H9 (cell line): ENCODE data around the gene LMTK2. TPM values are rescaled to one million over a fixed set of nuclear protein-coding genes. Genes with fewer than 3 reads are reported as not detected.

ENCODE experiments used
- DNase-seq: peaks from one replicate; pipeline ENCODE4 v3.0.0-alpha.2; 2017
- H2AFZ ChIP-seq: one replicate; pipeline ENCODE4 v1.6.1; 2013; ENCODE audit warnings: mild to moderate bottlenecking, low read length, control low read depth, moderate library complexity
- H2AK5ac ChIP-seq: 2 replicates; pipeline ENCODE4 v1.6.1; 2013; ENCODE audit warnings: low read length, control low read depth, mixed read lengths; ENCODE audit not compliant: insufficient read length
- H2BK120ac ChIP-seq: one replicate; pipeline ENCODE4 v1.6.1; 2013; ENCODE audit warnings: low read depth, mild to moderate bottlenecking, low read length, control low read depth, inconsistent platforms; ENCODE audit not compliant: poor library complexity, severe bottlenecking
- H2BK12ac ChIP-seq: 2 replicates; pipeline ENCODE4 v1.6.1; 2013; ENCODE audit warnings: low read length, control low read depth, mixed read lengths, low read depth; ENCODE audit not compliant: insufficient read length
- H2BK15ac ChIP-seq: 2 replicates; pipeline ENCODE4 v1.6.1; 2013; ENCODE audit warnings: low read depth, low read length, control low read depth
- H2BK20ac ChIP-seq: one replicate; pipeline ENCODE4 v1.6.1; 2013; ENCODE audit warnings: low read depth, mild to moderate bottlenecking, low read length, control low read depth, inconsistent platforms; ENCODE audit not compliant: poor library complexity, severe bottlenecking
- H2BK5ac ChIP-seq: 2 replicates; pipeline ENCODE4 v1.6.1; 2013; ENCODE audit warnings: low read length, control low read depth, mixed read lengths; ENCODE audit not compliant: insufficient read length
- H3K14ac ChIP-seq: 2 replicates; pipeline ENCODE4 v1.6.1; 2013; ENCODE audit warnings: low read length, control low read depth; ENCODE audit not compliant: insufficient read depth
- H3K18ac ChIP-seq: 2 replicates; pipeline ENCODE4 v1.6.1; 2013; ENCODE audit warnings: low read depth, mild to moderate bottlenecking, mixed read lengths, low read length, control low read depth; ENCODE audit not compliant: insufficient read length
- H3K23ac ChIP-seq: 2 replicates; pipeline ENCODE4 v1.6.1; 2013; ENCODE audit warnings: low read length, control low read depth, mixed read lengths, low read depth; ENCODE audit not compliant: insufficient read length
- H3K23me2 ChIP-seq: 2 replicates; pipeline ENCODE4 v1.6.1; 2013; ENCODE audit warnings: low read depth, mild to moderate bottlenecking, mixed read lengths, low read length, control low read depth; ENCODE audit not compliant: insufficient read length, poor library complexity, severe bottlenecking
- H3K27ac ChIP-seq: 2 replicates; pipeline ENCODE4 v1.5.1; 2013; ENCODE audit warnings: low read length, control low read depth, mixed read lengths, low read depth; ENCODE audit not compliant: insufficient read length
- H3K27me3 ChIP-seq: 2 replicates; pipeline ENCODE4 v1.6.1; 2013; ENCODE audit warnings: low read length, control low read depth, inconsistent platforms; ENCODE audit not compliant: insufficient read depth
- H3K4ac ChIP-seq: 2 replicates; pipeline ENCODE4 v1.6.1; 2013; ENCODE audit warnings: low read depth, mild to moderate bottlenecking, control low read depth, inconsistent platforms, low read length, moderate library complexity
- H3K4me1 ChIP-seq: 2 replicates; pipeline ENCODE4 v1.6.1; 2013; ENCODE audit warnings: low read length, control low read depth, inconsistent platforms; ENCODE audit not compliant: insufficient read depth
- H3K4me2 ChIP-seq: 2 replicates; pipeline ENCODE4 v1.6.1; 2013; ENCODE audit warnings: low read length, control low read depth, mixed read lengths; ENCODE audit not compliant: insufficient read length, insufficient read depth
- H3K56ac ChIP-seq: 2 replicates; pipeline ENCODE4 v1.6.1; 2013; ENCODE audit warnings: low read depth, mild to moderate bottlenecking, mixed read lengths, low read length, control low read depth; ENCODE audit not compliant: insufficient read length
- H3K79me1 ChIP-seq: 2 replicates; pipeline ENCODE4 v1.6.1; 2013; ENCODE audit warnings: low read depth, mild to moderate bottlenecking, moderate library complexity, low read length, control low read depth, inconsistent platforms; ENCODE audit not compliant: insufficient read depth, poor library complexity, severe bottlenecking
- H3K79me2 ChIP-seq: 2 replicates; pipeline ENCODE4 v1.6.1; 2013; ENCODE audit warnings: low read length, control low read depth, inconsistent platforms; ENCODE audit not compliant: insufficient read depth
- H3K9ac ChIP-seq: 2 replicates; pipeline ENCODE4 v1.6.1; 2013; ENCODE audit warnings: low read length, control low read depth, mixed read lengths; ENCODE audit not compliant: insufficient read length; ENCODE audit errors: extremely low read depth
- H3K9me3 ChIP-seq: one replicate; pipeline ENCODE4 v1.6.1; 2013; ENCODE audit warnings: low read depth, low read length, inconsistent platforms; ENCODE audit not compliant: control insufficient read depth
- H3T11ph ChIP-seq: one replicate; pipeline ENCODE4 v1.6.1; 2013; ENCODE audit warnings: mild to moderate bottlenecking, low read length, control low read depth, inconsistent platforms
- H4K20me1 ChIP-seq: one replicate; pipeline ENCODE4 v1.6.1; 2013; ENCODE audit not compliant: control insufficient read depth, insufficient read length, insufficient read depth
- H4K5ac ChIP-seq: 2 replicates; pipeline ENCODE4 v1.6.1; 2013; ENCODE audit warnings: low read depth, mild to moderate bottlenecking, mixed read lengths, low read length, control low read depth; ENCODE audit not compliant: insufficient read length
- H4K8ac ChIP-seq: replicated peaks from 2 replicates; pipeline ENCODE4 v1.6.1; 2013; ENCODE audit warnings: low read length, control low read depth, mixed read lengths, low read depth; ENCODE audit not compliant: insufficient read length
- H4K91ac ChIP-seq: 2 replicates; pipeline ENCODE4 v1.6.1; 2013; ENCODE audit warnings: low read depth, mild to moderate bottlenecking, moderate library complexity, mixed read lengths, low read length, control low read depth; ENCODE audit not compliant: insufficient read length
- H3K27ac Mint-ChIP-seq, 3 experiments: 2 replicates in 2 of 3; 3 replicates in 1 of 3; pipeline ENCODE4 v1.8.0; 2020 to 2021; ENCODE audit warnings: mixed read lengths in 3 of 3, mild to moderate bottlenecking in 1 of 3, moderate library complexity in 1 of 3
- H3K27me3 Mint-ChIP-seq: 2 replicates; pipeline ENCODE4 v1.8.0; 2021; ENCODE audit warnings: low read depth, mild to moderate bottlenecking, moderate library complexity, mixed read lengths
- H3K36me3 Mint-ChIP-seq, 3 experiments: 2 replicates in 2 of 3; 3 replicates in 1 of 3; pipeline ENCODE4 v1.8.0; 2020 to 2021; ENCODE audit warnings: low read depth in 3 of 3, mixed read lengths in 3 of 3; ENCODE audit not compliant: insufficient read depth in 1 of 3
- H3K4me1 Mint-ChIP-seq, 2 experiments: 2 replicates each; pipeline ENCODE4 v1.8.0; 2020; ENCODE audit warnings: mixed read lengths in 2 of 2
- H3K4me3 Mint-ChIP-seq, 2 experiments: 2 replicates in 1 of 2; 3 replicates in 1 of 2; pipeline ENCODE4 v1.8.0; 2020 to 2021; ENCODE audit warnings: mild to moderate bottlenecking in 2 of 2, mixed read lengths in 2 of 2, moderate library complexity in 1 of 2
- H3K9me3 Mint-ChIP-seq, 2 experiments: 2 replicates in 1 of 2; 3 replicates in 1 of 2; pipeline ENCODE4 v1.8.0; 2020; ENCODE audit warnings: mild to moderate bottlenecking in 2 of 2, mixed read lengths in 2 of 2, moderate library complexity in 1 of 2
- CTCF ChIP-seq: fragments of 200-600 bp; sonication (generic); conservative IDR thresholded peaks from 3 replicates; pipeline ENCODE4 v1.8.0; 2021; ENCODE audit warnings: antibody characterized with exemption, mild to moderate bottlenecking
- WGBS: extraction: QIAGEN DNeasy Blood & Tissue Kit; methylation state at CpG from one replicate; pipeline ENCODE4 v1.1.7; 2013; ENCODE audit warnings: missing lambda C conversion rate, low lambda C conversion rate, mixed read lengths; ENCODE audit not compliant: insufficient read length; ENCODE audit errors: extremely low coverage; 5-methylcytosine and 5-hydroxymethylcytosine counted together
- total RNA-seq: library from RNA; stranded (reverse); gene quantifications from 2 replicates; pipeline ENCODE4 v1.2.1, GENCODE V29; 2021

Gene LMTK2
- total RNA-seq, 1 experiment from 2014 or later = 24.9 TPM

DNA sequence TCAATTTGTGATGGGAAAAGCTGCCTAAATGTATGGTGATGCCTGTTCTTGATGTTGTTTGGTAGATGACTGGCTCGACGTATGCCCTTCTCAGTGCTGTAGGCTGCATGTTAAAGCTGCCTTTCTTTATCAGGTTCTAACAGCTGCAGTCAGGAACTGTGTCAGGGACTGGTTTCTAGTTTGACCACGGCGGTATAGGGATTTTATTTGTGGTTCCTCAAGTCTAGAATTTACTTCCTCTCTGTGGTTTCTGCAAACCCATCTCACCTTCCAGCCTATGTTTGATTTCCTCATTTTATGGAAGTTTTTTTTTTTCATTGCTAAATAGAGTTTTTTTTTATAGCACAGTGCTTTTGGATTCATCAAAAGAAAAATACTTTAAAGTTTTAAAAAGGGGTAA, 26.5 kb downstream of the LMTK2 start:
- Histone ChIP-seq H2BK20ac (no peak overlapping the region), H4K91ac (no peak overlapping the region), H3K4me2 (no peak overlapping the region), H3K27me3 (no peaks in the 10 kb centered on the region), H2AK5ac (no peak overlapping the region), H3K79me2 (peaks cover 3% of the 10 kb centered on the region; the same call in 1 of the 2 replicates), H3K9ac (no peak overlapping the region), H3K4ac (no peak overlapping the region), H2BK5ac (no peak overlapping the region), H3K27ac (no peak overlapping the region), H4K20me1 (no peaks in the 10 kb centered on the region), H2BK12ac (no peak overlapping the region), H3K56ac (no peak overlapping the region), H4K8ac (no peak overlapping the region), H3K18ac (no peak overlapping the region), H3K4me1 (no peaks in the 10 kb centered on the region), H3K23ac (no peak overlapping the region), H3K79me1 (no peaks in the 10 kb centered on the region), H2BK15ac (no peak overlapping the region), H3K9me3 (no peaks in the 10 kb centered on the region), H3K14ac (no peak overlapping the region), H4K5ac (no peak overlapping the region), H2BK120ac (no peak overlapping the region), H3T11ph (no peak overlapping the region), H3K23me2 (no peaks in the 10 kb centered on the region), H2AFZ (no peak overlapping the region)
- TF ChIP-seq CTCF = no peak
- H3K36me3 Mint-ChIP-seq = peaks cover 0 to 11% (median 7%) of the 10 kb centered on the region in 3 experiments
- peak overlapping the region in 1 of 2 experiments; percentile 38; a peak in 1 of 5 replicates for H3K4me3 Mint-ChIP-seq
- peaks cover 59% of the 10 kb centered on the region in 2 experiments for H3K4me1 Mint-ChIP-seq
- no peaks in the 10 kb centered on the region for H3K9me3 Mint-ChIP-seq
- H3K27me3 Mint-ChIP-seq = no peaks in the 10 kb centered on the region
- DNase-seq = no peak
- H3K27ac Mint-ChIP-seq = peak overlapping the region; percentile 35 to 85 (median 78); a peak in 6 of 7 replicates
- no CpG with 5 or more reads among the region's 4 CpGs for WGBS
